Astrocyte of the spinal cord (primary cell): Measurements from ENCODE around the gene TSC22D2.

Experiments used
- DNase-seq: peaks from one replicate; pipeline ENCODE4 v3.0.0; 2011; ENCODE audit warnings: low read depth, low spot score
- H3K4me3 ChIP-seq: 2 replicates; pipeline ENCODE4 v1.5.1; 2011; ENCODE audit warnings: low read depth, mild to moderate bottlenecking, low read length, moderate library complexity
- in situ Hi-C: cut with HindIII; loops from 2 replicates; pipeline ENCODE4 v1.10.0; 2017; ENCODE audit warnings: low sequenced_read_pairs
- TF ChIP-seq, protein P1 (sequence below): IDR thresholded peaks from 2 replicates; pipeline ENCODE4 v1.5.1; 2012; ENCODE audit warnings: low read depth, mild to moderate bottlenecking, low read length, inconsistent platforms

The TSC22D2 gene

GRCh38 chr3:150384296-150385212, 23.5 kb upstream of the TSC22D2 start:
- H3K4me3 ChIP-seq = no peak overlapping the region
- peak; percentile 36 for DNase-seq
- in situ Hi-C loops = no loop called here
- TF ChIP-seq, protein P1, sequence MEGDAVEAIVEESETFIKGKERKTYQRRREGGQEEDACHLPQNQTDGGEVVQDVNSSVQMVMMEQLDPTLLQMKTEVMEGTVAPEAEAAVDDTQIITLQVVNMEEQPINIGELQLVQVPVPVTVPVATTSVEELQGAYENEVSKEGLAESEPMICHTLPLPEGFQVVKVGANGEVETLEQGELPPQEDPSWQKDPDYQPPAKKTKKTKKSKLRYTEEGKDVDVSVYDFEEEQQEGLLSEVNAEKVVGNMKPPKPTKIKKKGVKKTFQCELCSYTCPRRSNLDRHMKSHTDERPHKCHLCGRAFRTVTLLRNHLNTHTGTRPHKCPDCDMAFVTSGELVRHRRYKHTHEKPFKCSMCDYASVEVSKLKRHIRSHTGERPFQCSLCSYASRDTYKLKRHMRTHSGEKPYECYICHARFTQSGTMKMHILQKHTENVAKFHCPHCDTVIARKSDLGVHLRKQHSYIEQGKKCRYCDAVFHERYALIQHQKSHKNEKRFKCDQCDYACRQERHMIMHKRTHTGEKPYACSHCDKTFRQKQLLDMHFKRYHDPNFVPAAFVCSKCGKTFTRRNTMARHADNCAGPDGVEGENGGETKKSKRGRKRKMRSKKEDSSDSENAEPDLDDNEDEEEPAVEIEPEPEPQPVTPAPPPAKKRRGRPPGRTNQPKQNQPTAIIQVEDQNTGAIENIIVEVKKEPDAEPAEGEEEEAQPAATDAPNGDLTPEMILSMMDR = peak; percentile 32

DNA sequence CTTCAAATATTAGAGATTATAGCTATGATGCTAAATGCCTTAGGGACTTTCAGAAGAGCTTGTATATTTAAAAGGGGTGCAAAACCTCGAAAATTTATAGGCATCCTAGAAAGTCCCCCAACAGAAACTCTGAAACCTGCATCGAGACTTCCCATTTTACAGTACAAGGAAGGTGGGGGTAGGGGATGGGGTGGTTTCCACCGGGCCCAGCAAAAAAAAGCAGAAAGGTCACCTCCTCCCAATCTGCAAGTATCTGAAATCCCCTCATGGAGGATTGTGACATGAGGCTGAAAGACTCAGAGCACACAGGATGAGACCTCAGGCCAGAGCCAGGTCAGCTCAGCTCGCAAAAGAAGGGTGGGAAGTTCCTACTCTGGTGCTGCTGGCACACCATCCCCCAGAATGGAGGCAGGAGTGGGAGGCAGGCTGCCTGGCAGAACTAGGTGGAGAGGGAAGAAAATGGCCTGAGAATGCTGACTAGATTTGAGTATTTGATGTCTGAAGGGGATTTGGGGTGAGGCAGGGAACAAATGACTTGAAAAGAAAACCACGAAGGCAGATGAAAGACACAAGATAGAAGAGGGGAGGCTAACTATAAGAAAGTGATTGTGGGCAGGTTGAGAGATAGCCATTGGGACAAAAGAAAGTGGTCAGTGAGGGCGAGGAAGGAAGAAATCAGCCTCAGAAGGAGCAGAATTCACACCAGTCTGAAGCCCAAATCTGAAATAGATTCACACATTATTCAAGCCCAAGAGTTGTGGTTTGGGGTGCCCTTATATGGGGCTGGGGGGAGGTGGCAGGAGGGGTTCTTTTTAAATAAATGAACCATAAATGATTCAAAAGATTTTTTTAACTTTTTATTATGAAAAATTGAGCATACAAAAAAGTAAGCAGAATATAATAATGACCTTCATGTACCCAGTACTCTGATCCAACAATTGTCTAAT, 22.5 kb upstream of the TSC22D2 start:
- in situ Hi-C loops = no loop called here
- DNase-seq = no peak
- TF ChIP-seq, protein P1 = no peak
- no peak overlapping the region for H3K4me3 ChIP-seq

- peak; percentile 33 for DNase-seq
- in situ Hi-C loops = no loop called here
- no peak overlapping the region for H3K4me3 ChIP-seq
- TF ChIP-seq, protein P1 = no peak
These were observed 19.3 kb upstream of the TSC22D2 start for GRCh38 chr3:150388498-150389418.

- DNase-seq = no peak
- in situ Hi-C loops = no loop called here
- TF ChIP-seq, protein P1 = no peak
- no peak overlapping the region for H3K4me3 ChIP-seq
These were observed 18.0 kb upstream of the TSC22D2 start for GRCh38 chr3:150390087-150390486.

- DNase-seq = peak; percentile 32
- TF ChIP-seq, protein P1 = no peak
- H3K4me3 ChIP-seq = no peak overlapping the region
- in situ Hi-C loops = no loop called here
These were observed 16.9 kb upstream of the TSC22D2 start for GRCh38 chr3:150391161-150391560.
